ENCODE results near the gene EYA3. TPM values are rescaled to one million over a fixed set of nuclear protein-coding genes. Genes with fewer than 3 reads are reported as not detected.

The EYA3 gene
- total and polyA plus RNA-seq, 2 of the 4 experiments (the other 2 are of a cell fraction), result 9.1 to 17.6 TPM

DNA sequence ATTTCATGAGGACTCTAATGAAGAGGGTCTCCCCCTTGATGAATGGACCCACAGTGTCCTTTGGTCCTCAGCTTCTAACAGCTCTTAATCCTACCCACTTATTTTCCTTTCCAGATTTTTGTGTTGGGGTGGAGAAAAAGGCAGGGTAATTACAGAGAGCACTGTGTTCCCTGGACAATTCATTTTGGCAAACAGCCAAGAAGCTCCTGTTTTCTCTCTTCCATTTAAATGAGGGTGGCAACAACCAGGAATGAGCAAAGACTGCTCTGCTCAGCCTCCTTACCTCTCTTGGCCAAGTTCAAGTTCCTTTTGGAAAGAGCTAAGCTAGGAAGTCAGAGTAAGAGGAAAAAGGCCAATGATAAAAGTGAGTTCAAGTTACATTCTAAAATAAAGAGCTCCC lies 116.7 kb downstream of the EYA3 start:
- H4K5ac ChIP-seq (ENCODE audit: low read depth, low read length), result no peak overlapping the region
- no peak overlapping the region for H3K56ac ChIP-seq (ENCODE audit: extremely low read depth, insufficient read depth, low read length)
- ATAC-seq (ENCODE audit: low read depth) (no peak), DNase-seq (no peak)
- H3K4me1 ChIP-seq (ENCODE audit: control insufficient read depth, insufficient read depth, low read length), result peaks cover 17% of the 10 kb centered on the region
- H3K4ac ChIP-seq (ENCODE audit: low read depth, low read length), result no peak overlapping the region
- H2AK5ac ChIP-seq (ENCODE audit: low read depth, low read length), result no peak overlapping the region
- H3K14ac ChIP-seq (replicated peaks; ENCODE audit: low read depth, low read length), result no peak overlapping the region
- ChIA-PET CTCF (interaction anchor here (0.6 kb wide), 1 partner anchor 245 kb away, joined by 4 read pairs; no protein-coding TSS in a partner anchor), POLR2A (ENCODE audit: unreplicated experiment) (interaction anchor here (0.6 to 1.4 kb wide), 2 partner anchors 12 to 155 kb away, joined by 4 to 6 read pairs; partner anchors contain the start of gene XKR8)
- H2AK9ac ChIP-seq (replicated peaks; ENCODE audit: low read depth, low read length, poor library complexity), result no peak overlapping the region
- H4K20me1 ChIP-seq (ENCODE audit: insufficient read depth, low read length), result no peaks in the 10 kb centered on the region
- no peak overlapping the region; a peak in 1 of 4 replicates for H4K8ac ChIP-seq (ENCODE audit: low read depth in 2 of 2, low read length in 2 of 2)
- no peak overlapping the region for H2BK120ac ChIP-seq (ENCODE audit: low read depth, low read length)
- in situ Hi-C loops (cut with MboI; ENCODE audit: low sequenced_read_pairs), result no loop called here
- TF ChIP-seq RAD21 (IDR thresholded peaks at IDR 0.05; ENCODE audit: low read length) (no peak), RFX5 (IDR thresholded peaks at IDR 0.05; ENCODE audit: low read depth, low read length) (no peak), FOS (IDR thresholded peaks at IDR 0.05; ENCODE audit: low read depth, low read length) (no peak), USF2 (IDR thresholded peaks at IDR 0.05; ENCODE audit: low read depth, low read length) (no peak), NFE2L2 (IDR thresholded peaks at IDR 0.05; ENCODE audit: low read depth, low read length) (no peak), CHD1 (IDR thresholded peaks at IDR 0.05; ENCODE audit: low read depth, low read length) (no peak), CEBPB (IDR thresholded peaks at IDR 0.05; ENCODE audit: low read depth, low read length) (no peak), ELK1 (IDR thresholded peaks at IDR 0.05; ENCODE audit: borderline replicate concordance, low read depth, low read length) (no peak), BHLHE40 (IDR thresholded peaks at IDR 0.05; ENCODE audit: low read depth, low read length) (no peak), SMC3 (IDR thresholded peaks at IDR 0.05; ENCODE audit: low read depth, low read length) (no peak), MAFK (IDR thresholded peaks at IDR 0.05; ENCODE audit: low read depth, low read length) (no peak)
- TF ChIP-seq, protein P1, sequence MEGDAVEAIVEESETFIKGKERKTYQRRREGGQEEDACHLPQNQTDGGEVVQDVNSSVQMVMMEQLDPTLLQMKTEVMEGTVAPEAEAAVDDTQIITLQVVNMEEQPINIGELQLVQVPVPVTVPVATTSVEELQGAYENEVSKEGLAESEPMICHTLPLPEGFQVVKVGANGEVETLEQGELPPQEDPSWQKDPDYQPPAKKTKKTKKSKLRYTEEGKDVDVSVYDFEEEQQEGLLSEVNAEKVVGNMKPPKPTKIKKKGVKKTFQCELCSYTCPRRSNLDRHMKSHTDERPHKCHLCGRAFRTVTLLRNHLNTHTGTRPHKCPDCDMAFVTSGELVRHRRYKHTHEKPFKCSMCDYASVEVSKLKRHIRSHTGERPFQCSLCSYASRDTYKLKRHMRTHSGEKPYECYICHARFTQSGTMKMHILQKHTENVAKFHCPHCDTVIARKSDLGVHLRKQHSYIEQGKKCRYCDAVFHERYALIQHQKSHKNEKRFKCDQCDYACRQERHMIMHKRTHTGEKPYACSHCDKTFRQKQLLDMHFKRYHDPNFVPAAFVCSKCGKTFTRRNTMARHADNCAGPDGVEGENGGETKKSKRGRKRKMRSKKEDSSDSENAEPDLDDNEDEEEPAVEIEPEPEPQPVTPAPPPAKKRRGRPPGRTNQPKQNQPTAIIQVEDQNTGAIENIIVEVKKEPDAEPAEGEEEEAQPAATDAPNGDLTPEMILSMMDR (conservative IDR thresholded peaks at IDR 0.05; ENCODE audit: low read depth, low read length), result no peak
- peaks cover 22% of the 10 kb centered on the region for H3K9me1 ChIP-seq (ENCODE audit: insufficient read depth, low read length)
- H3K27ac ChIP-seq (ENCODE audit: insufficient read depth, low read length), result no peak overlapping the region
- H2BK20ac ChIP-seq (ENCODE audit: low read depth, low read length), result no peak overlapping the region
- no peak overlapping the region for H3K23ac ChIP-seq (ENCODE audit: low read depth, low read length)
- H3K4me2 ChIP-seq (ENCODE audit: low read depth, low read length), result no peak overlapping the region
- dilution Hi-C loops (cut with HindIII; ENCODE audit: low sequenced_read_pairs, unreplicated experiment), result no loop called here
- no peak overlapping the region for H3K4me3 ChIP-seq (ENCODE audit: insufficient read depth, low read depth, low read length)
- H4K91ac ChIP-seq (ENCODE audit: insufficient read depth, low read depth, low read length), result no peak overlapping the region
- H3K79me1 ChIP-seq (ENCODE audit: low read depth in 1 of 2, low read length in 2 of 2), result peaks cover 4 to 29% of the 10 kb centered on the region in 2 experiments; a peak in 3 of 4 replicates
- no peak overlapping the region for H2BK5ac ChIP-seq (ENCODE audit: low read depth, low read length, poor library complexity, severe bottlenecking)
- no TSS peak for BruUV-seq (replicated peaks)
- intact Hi-C loops (cut with micrococcal nuclease), result no loop called here
- H3K18ac ChIP-seq (ENCODE audit: low read depth, low read length), result no peak overlapping the region
- no peak overlapping the region for H3K9ac ChIP-seq (ENCODE audit: low read depth, low read length)
- no peaks in the 10 kb centered on the region for H3K9me3 ChIP-seq (ENCODE audit: control insufficient read depth, insufficient read depth, low read length)
- H2BK15ac ChIP-seq (ENCODE audit: low read depth, low read length), result no peak overlapping the region
- no peak overlapping the region for H2AFZ ChIP-seq (replicated peaks; ENCODE audit: low read length, poor library complexity)
- H3K36me3 ChIP-seq (ENCODE audit: control insufficient read depth, insufficient read depth, low read length), result peaks cover 15% of the 10 kb centered on the region
- no peaks in the 10 kb centered on the region for H3K27me3 ChIP-seq (ENCODE audit: control insufficient read depth, insufficient read depth, low read length)

Data from IMR-90 (cell line).